Endothelial cell of umbilical vein (primary cell): Measurements from ENCODE around the gene OTOGL.
A peak's percentile ranks its signal among the peaks of the same experiment; 100 is the strongest.

ENCODE experiments used
- CTCF ChIP-seq, 2 donors: IDR thresholded peaks; 1 replicate in 1 of 2; 2 replicates in 1 of 2; pipeline ENCODE4 v1.5.1; 2011; ENCODE audit warnings: low read length in 2 of 2, mild to moderate bottlenecking in 2 of 2, moderate library complexity in 2 of 2, control low read depth in 1 of 2, inconsistent platforms in 1 of 2, low read depth in 1 of 2; ENCODE audit not compliant: insufficient read depth in 1 of 2; ENCODE audit errors: extremely low read depth in 1 of 2
- EZH2 ChIP-seq: IDR thresholded peaks from 2 replicates; pipeline ENCODE4 v1.6.1; 2012; ENCODE audit warnings: borderline replicate concordance, low read depth, mild to moderate bottlenecking, moderate library complexity, low read length, inconsistent platforms; ENCODE audit not compliant: severe bottlenecking
- GATA2 ChIP-seq: IDR thresholded peaks from 2 replicates; pipeline ENCODE4 v1.7.0; 2011; ENCODE audit warnings: low read depth, mild to moderate bottlenecking, moderate library complexity, mixed read lengths, low read length; ENCODE audit not compliant: insufficient read length, insufficient read depth
- JUN ChIP-seq: IDR thresholded peaks from 2 replicates; pipeline ENCODE4 v1.6.1; 2011; ENCODE audit warnings: borderline replicate concordance, low read depth; ENCODE audit not compliant: insufficient read length, insufficient read depth
- MAX ChIP-seq: IDR thresholded peaks from 2 replicates; pipeline ENCODE4 v1.6.1; 2011; ENCODE audit not compliant: insufficient read depth, insufficient read length
- MYC ChIP-seq: IDR thresholded peaks from one replicate; pipeline ENCODE4 v1.6.1; 2011; ENCODE audit warnings: mild to moderate bottlenecking, low read depth, low read length
- POLR2A ChIP-seq: IDR thresholded peaks from 2 replicates; pipeline ENCODE4 v1.6.1; 2012; ENCODE audit warnings: low read depth, mild to moderate bottlenecking, control low read depth, low read length
- POLR2AphosphoS5 ChIP-seq: IDR thresholded peaks from 2 replicates; pipeline ENCODE4 v1.6.1; 2012; ENCODE audit warnings: low read depth, mild to moderate bottlenecking, control low read depth, low read length, moderate library complexity; ENCODE audit not compliant: insufficient read depth

- TF ChIP-seq CTCF (IDR thresholded peaks at IDR 0.05; ENCODE audit: extremely low read depth in 1 of 2, insufficient read depth in 1 of 2, low read depth in 1 of 2, low read length in 2 of 2): no peak
- TF ChIP-seq EZH2: no peak
- peak; percentile 38 for TF ChIP-seq JUN
- TF ChIP-seq MAX: no peak
- TF ChIP-seq POLR2A: no peak
- peak; percentile 25 for TF ChIP-seq POLR2AphosphoS5
- no peak for TF ChIP-seq MYC
- no peak for TF ChIP-seq GATA2
Measured at GRCh38 chr12:80226576-80226975, 127.2 kb downstream of the OTOGL start.
